HG03354 (cell line): ENCODE measurements around the gene SLC24A2.

Experiments
- ATAC-seq: cut with Tn5 transposase; IDR thresholded peaks from one replicate; pipeline ENCODE4 v1.9.1; 2021; ENCODE audit warnings: mild to moderate bottlenecking; ENCODE audit not compliant: unreplicated experiment, poor library complexity, severe bottlenecking

The SLC24A2 gene

GRCh38 chr9:19768798-19769197 lies 20.0 kb downstream of the SLC24A2 start:
- no peak for ATAC-seq

DNA sequence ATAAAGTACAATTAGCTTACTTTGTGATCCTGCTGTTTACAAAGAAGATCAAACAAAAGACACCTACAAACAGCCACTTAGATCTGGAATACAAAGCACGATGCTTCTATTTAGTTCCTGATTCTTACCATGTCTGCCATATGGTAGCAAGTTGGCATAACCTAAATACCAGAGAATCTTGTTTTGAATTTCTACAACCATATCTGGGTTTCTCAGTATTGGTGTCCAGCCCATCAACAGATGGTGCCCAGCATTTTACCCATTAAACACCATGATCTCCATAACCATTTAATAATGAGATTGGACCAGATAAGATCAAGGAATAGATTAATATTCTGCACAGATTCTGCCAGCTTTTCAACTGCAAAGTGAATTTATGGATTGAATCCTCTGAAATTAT lies 29.8 kb downstream of the SLC24A2 start:
- ATAC-seq: no peak

DNA sequence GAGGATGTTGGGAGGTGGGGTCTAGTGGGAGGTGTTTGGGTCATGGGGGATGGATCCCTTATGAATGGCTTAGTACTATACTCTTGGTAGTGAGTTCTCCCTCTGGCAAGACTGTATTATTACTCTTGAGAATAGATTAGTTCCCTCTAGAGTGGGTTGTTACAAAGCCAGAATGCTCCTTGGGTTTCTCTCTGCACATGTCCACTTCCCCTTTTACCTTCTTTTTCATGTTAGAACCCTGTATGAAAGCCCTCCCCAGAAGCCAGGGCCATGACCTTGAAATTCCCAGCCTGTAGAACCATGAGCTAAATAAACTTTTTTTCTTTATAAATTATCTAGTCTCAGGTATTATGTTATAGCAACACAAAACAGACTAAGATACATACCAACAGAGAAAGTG lies 31.1 kb downstream of the SLC24A2 start:
- ATAC-seq: no peak

DNA sequence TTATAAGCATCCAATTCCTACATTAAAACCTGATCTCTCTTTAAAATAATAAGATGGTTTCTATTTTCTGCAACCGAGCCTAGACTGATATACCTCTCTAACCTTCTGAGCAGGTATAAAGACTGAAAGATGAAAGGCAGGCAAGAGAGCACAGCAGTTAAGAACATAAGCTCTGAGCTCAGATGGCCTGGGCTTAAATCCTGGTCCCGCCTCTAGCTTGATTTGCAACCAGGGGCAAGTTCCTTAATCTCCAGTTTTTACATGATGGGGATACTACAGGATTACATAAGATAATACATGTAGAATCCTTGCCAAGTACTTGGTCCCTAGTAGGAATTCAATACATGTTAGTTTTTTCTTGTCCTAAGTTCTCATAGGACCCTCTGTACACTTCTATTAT lies 33.9 kb downstream of the SLC24A2 start:
- no peak for ATAC-seq

GRCh38 chr9:19748278-19749126 lies 40.3 kb downstream of the SLC24A2 start:
- ATAC-seq: no peak

GRCh38 chr9:19746223-19746622 lies 42.6 kb downstream of the SLC24A2 start:
- no peak for ATAC-seq

GRCh38 chr9:19741178-19741577 lies 47.7 kb downstream of the SLC24A2 start:
- no peak for ATAC-seq
